ENCODE measurements around the gene SUPT20H. TPM values are rescaled to one million over a fixed set of nuclear protein-coding genes. Genes with fewer than 3 reads are reported as not detected.
A peak's percentile ranks its signal among the peaks of the same experiment; 100 is the strongest.
"Not testable (repeated sequence)": the region's sequence is repeated elsewhere in the genome, so short reads cannot be mapped to it uniquely, and the experiment has no call there.

SUPT20H gene
- total RNA-seq, 6 experiments from 2014 or later, result 46.5 to 55.4 (median 50.2) TPM

DNA sequence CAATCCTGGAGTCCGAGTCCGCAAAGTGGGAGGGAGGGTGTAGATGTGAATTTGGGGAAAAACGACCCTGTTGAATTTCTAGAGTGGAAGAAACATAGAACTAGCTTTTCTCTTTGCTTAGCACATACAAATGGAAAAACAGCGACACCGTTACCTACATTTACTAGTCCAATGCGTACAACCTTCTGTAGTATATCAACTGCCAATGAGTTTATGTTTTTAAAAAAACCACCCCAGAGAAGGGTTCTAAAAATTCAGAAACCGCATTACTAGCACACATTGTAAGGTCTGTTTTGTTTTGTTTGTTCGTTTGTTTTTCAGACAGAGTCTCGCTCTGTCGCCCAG is 332 bp upstream of the SUPT20H start:
- TF ChIP-seq, protein P1, sequence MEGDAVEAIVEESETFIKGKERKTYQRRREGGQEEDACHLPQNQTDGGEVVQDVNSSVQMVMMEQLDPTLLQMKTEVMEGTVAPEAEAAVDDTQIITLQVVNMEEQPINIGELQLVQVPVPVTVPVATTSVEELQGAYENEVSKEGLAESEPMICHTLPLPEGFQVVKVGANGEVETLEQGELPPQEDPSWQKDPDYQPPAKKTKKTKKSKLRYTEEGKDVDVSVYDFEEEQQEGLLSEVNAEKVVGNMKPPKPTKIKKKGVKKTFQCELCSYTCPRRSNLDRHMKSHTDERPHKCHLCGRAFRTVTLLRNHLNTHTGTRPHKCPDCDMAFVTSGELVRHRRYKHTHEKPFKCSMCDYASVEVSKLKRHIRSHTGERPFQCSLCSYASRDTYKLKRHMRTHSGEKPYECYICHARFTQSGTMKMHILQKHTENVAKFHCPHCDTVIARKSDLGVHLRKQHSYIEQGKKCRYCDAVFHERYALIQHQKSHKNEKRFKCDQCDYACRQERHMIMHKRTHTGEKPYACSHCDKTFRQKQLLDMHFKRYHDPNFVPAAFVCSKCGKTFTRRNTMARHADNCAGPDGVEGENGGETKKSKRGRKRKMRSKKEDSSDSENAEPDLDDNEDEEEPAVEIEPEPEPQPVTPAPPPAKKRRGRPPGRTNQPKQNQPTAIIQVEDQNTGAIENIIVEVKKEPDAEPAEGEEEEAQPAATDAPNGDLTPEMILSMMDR (IDR thresholded peaks at IDR 0.05), result no peak
- 0 out of 2 replicates have a peak, but pooled peaks cover 4% of the 10 kb centered on the region for H3K9me3 Mint-ChIP-seq
- DNase-seq, result no peak
- H3K4me1 Mint-ChIP-seq (ENCODE audit: low read depth), result peaks cover 15% of the 10 kb centered on the region
- peak overlapping the region; percentile 97 for H3K27ac Mint-ChIP-seq
- H3K27me3 Mint-ChIP-seq (ENCODE audit: insufficient read depth), result no peaks in the 10 kb centered on the region
- H3K36me3 Mint-ChIP-seq (ENCODE audit: low read depth), result peaks cover 28% of the 10 kb centered on the region
- H3K4me3 Mint-ChIP-seq, result peak overlapping the region; percentile 99

DNA sequence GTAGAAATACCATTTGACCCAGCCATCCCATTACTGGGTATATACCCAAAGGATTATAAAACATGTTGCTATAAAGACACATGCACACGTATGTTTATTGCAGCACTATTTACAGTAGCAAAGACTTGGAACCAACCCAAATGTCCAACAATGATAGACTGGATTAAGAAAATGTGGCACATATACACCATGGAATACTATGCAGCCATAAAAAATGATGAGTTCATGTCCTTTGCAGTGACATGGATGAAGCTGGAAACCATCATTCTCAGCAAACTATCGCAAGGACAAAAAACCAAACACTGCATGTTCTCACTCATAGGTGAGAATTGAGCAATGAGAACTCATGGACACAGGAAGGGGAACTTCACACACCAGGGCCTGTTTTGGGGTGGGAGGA is 3.3 kb downstream of the SUPT20H start:
- not testable (repeated sequence) for DNase-seq; H3K4me3 Mint-ChIP-seq; H3K27me3 Mint-ChIP-seq (ENCODE audit: insufficient read depth); H3K27ac Mint-ChIP-seq
- Mint-ChIP-seq H3K36me3 (ENCODE audit: low read depth) (peaks cover 50% of the 10 kb centered on the region), H3K9me3 (peaks cover 12% of the 10 kb centered on the region), H3K4me1 (ENCODE audit: low read depth) (peaks cover 29% of the 10 kb centered on the region)

DNA sequence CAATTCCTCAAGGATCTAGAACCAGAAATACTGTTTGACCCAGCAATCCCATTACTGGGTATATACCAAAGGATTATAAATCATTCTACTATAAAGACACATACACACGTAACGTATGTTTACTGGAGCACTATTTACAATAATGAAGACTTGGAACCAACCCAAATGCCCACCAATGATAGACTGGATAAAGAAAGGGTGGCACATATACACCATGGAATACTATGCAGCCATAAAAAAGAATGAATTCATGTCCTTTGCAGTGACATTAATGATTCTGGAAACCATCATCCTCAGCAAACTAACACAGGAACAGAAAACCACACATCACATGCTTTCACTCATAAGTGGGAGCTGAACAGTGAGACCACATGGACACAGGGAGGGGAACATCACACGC is 6.4 kb downstream of the SUPT20H start:
- H3K27ac Mint-ChIP-seq; H3K27me3 Mint-ChIP-seq (ENCODE audit: insufficient read depth): not testable (repeated sequence)

DNA sequence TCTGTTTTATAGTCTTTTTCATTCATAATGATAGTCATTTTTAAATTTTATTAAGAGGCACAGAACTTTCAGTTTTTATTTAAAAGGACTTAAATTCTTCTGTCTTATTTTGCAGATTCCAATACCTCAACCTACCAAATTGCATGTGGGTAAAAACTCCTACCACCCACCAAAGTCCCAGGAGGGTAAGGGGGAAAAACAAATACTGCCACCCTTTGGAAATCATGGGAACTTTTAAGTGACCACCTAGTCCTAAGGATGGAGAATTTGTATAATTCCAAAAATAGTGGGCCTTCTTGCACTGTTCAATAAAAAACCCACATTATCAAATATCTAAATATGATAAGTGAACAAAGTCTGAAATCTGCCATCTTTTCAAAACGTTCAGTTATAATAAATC is 9.7 kb downstream of the SUPT20H start:
- no peak overlapping the region for H3K4me3 Mint-ChIP-seq
- H3K36me3 Mint-ChIP-seq (ENCODE audit: low read depth), result peaks cover 23% of the 10 kb centered on the region
- peaks cover 15% of the 10 kb centered on the region for H3K4me1 Mint-ChIP-seq (ENCODE audit: low read depth)
- TF ChIP-seq, protein P1 (IDR thresholded peaks at IDR 0.05), result peak; percentile 57
- no peak overlapping the region for H3K27ac Mint-ChIP-seq
- no peaks in the 10 kb centered on the region; the same call in 1 of the 2 replicates for H3K27me3 Mint-ChIP-seq (ENCODE audit: insufficient read depth)
- DNase-seq, result no peak
- H3K9me3 Mint-ChIP-seq, result peaks cover 8% of the 10 kb centered on the region

More for the DNA sequence above, 6.4 kb downstream of the SUPT20H start:
- Mint-ChIP-seq H3K4me1 (ENCODE audit: low read depth) (peaks cover 18% of the 10 kb centered on the region), H3K36me3 (ENCODE audit: low read depth) (peaks cover 38% of the 10 kb centered on the region), H3K9me3 (peaks cover 12% of the 10 kb centered on the region)
- DNase-seq, H3K4me3 Mint-ChIP-seq: not testable (repeated sequence)

DNA sequence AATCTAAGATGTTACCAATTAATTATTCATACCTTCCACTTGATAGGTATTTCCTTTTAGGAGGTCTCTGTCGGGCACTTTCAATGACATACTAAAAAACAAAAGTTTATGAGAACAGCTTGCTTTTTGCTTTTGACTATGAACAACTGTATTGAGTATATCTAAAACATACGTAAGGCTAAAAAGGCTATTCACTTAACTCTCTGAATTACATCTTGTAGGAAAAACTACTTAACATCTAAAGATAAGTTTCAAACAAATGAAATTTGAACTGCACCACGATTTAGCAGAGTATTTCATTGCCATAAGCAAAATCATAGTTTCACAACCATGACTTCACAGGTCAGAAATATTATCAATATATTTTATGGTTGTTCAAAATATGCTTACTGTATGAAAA is 11.6 kb downstream of the SUPT20H start:
- H3K36me3 Mint-ChIP-seq (ENCODE audit: low read depth), result peaks cover 11% of the 10 kb centered on the region
- peaks cover 15% of the 10 kb centered on the region for H3K4me1 Mint-ChIP-seq (ENCODE audit: low read depth)
- H3K27ac Mint-ChIP-seq, result no peak overlapping the region
- DNase-seq, result no peak
- TF ChIP-seq, protein P1 (IDR thresholded peaks at IDR 0.05), result no peak
- H3K4me3 Mint-ChIP-seq, result no peak overlapping the region
- H3K9me3 Mint-ChIP-seq, result no peaks in the 10 kb centered on the region
- H3K27me3 Mint-ChIP-seq (ENCODE audit: insufficient read depth), result no peaks in the 10 kb centered on the region

DNA sequence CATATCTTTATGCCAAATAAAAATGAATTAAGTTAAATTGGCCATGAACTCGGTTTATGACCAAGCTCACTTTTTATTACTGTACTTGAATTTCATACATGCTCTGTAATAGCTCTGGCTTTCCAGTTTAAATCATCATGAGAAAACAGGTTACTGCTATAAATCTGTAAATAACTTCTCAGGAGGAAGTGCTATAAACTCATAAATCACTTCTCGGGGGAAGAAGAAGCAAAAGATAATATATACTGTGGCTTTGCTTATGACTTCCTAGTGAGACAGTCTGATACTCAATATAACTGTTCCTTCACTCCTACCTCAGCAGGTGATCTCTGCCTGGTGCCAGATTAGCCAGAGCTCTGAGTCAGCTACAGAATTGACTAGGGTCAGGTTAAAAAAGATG is 12.5 kb downstream of the SUPT20H start:
- TF ChIP-seq, protein P1 (IDR thresholded peaks at IDR 0.05), result no peak
- H3K27me3 Mint-ChIP-seq (ENCODE audit: insufficient read depth), result no peaks in the 10 kb centered on the region
- peaks cover 9% of the 10 kb centered on the region for H3K4me1 Mint-ChIP-seq (ENCODE audit: low read depth)
- no peak for DNase-seq
- no peaks in the 10 kb centered on the region for H3K9me3 Mint-ChIP-seq
- peaks cover 13% of the 10 kb centered on the region for H3K36me3 Mint-ChIP-seq (ENCODE audit: low read depth)
- H3K4me3 Mint-ChIP-seq, result no peak overlapping the region
- no peak overlapping the region for H3K27ac Mint-ChIP-seq

DNA sequence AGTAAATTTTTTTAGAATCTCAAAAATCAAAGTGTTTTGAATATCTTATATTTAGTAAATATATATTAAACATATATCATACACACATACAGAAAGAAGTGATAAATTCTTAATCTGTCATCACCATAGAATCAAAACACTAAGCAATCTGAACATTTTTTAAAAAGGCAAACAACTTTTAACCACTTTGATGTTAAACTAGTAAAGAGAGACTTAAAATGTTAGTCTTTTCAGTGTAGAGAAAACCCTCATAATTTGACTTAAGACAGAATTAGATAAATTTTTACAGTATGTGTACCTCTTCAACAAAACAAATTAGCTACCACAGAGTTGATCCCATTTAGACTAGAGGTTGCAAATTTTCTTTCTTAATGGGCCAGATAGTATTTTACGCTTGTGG is 13.4 kb downstream of the SUPT20H start:
- H3K4me3 Mint-ChIP-seq, result no peak overlapping the region
- H3K4me1 Mint-ChIP-seq (ENCODE audit: low read depth), result no peaks in the 10 kb centered on the region; the same call in 1 of the 2 replicates
- no peaks in the 10 kb centered on the region for H3K9me3 Mint-ChIP-seq
- TF ChIP-seq, protein P1 (IDR thresholded peaks at IDR 0.05), result no peak
- no peak overlapping the region for H3K27ac Mint-ChIP-seq
- no peaks in the 10 kb centered on the region for H3K27me3 Mint-ChIP-seq (ENCODE audit: insufficient read depth)
- no peak for DNase-seq
- H3K36me3 Mint-ChIP-seq (ENCODE audit: low read depth), result peaks cover 18% of the 10 kb centered on the region
